AG10803 (cell line): ENCODE data around the gene BCOR.

Experiments
- DNase-seq: peaks from one replicate; pipeline ENCODE4 v3.0.0; 2010; ENCODE audit warnings: low read depth
- H3K4me3 ChIP-seq: 2 replicates; pipeline ENCODE4 v1.5.1; 2011; ENCODE audit warnings: mild to moderate bottlenecking, low read length, control low read depth
- TF ChIP-seq, protein P1 (sequence below): conservative IDR thresholded peaks from 2 replicates; pipeline ENCODE4 v1.5.1; 2011; ENCODE audit warnings: mild to moderate bottlenecking, low read length, control low read depth, inconsistent platforms

BCOR gene

DNA sequence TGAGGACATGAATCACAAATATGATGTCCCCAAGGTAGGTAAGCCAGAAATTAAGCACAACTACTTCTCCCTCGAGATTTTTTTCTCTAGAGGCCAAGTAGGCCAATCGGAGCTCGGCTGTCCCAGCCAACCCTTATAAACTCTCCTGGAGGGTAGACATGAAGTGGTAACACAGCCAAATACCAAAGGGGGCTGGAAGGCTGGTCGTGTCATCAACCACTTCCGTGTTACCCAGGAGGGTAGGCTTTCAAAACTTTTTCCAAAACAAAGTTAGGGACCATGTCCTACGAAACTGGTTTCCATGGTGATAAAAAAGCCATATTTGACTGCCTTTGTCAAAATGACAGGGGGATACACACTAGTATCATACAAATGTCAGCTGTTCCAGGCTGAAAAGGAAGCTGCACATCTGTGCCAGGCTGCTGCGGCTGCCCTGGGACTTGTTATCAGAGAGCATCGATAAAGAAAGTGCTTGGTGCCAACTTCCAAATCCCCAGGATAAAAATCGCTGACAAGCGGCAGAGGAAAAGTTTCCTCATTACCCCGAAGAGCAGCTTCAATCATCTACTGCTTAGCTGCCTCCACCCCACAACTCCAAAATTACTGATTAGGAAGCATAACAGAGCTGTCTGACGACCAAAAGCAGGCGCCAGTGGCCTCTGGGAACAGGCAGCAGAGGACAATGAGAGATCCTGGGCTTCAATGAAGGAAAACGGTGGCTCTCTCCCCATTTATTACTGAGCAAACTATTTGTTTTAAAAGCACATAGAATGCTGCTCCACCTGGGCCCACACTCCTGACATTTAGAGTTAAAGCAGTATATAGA is 20.8 kb downstream of the BCOR start:
- TF ChIP-seq, protein P1, sequence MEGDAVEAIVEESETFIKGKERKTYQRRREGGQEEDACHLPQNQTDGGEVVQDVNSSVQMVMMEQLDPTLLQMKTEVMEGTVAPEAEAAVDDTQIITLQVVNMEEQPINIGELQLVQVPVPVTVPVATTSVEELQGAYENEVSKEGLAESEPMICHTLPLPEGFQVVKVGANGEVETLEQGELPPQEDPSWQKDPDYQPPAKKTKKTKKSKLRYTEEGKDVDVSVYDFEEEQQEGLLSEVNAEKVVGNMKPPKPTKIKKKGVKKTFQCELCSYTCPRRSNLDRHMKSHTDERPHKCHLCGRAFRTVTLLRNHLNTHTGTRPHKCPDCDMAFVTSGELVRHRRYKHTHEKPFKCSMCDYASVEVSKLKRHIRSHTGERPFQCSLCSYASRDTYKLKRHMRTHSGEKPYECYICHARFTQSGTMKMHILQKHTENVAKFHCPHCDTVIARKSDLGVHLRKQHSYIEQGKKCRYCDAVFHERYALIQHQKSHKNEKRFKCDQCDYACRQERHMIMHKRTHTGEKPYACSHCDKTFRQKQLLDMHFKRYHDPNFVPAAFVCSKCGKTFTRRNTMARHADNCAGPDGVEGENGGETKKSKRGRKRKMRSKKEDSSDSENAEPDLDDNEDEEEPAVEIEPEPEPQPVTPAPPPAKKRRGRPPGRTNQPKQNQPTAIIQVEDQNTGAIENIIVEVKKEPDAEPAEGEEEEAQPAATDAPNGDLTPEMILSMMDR: no peak
- DNase-seq: no peak
- no peak overlapping the region for H3K4me3 ChIP-seq

DNA sequence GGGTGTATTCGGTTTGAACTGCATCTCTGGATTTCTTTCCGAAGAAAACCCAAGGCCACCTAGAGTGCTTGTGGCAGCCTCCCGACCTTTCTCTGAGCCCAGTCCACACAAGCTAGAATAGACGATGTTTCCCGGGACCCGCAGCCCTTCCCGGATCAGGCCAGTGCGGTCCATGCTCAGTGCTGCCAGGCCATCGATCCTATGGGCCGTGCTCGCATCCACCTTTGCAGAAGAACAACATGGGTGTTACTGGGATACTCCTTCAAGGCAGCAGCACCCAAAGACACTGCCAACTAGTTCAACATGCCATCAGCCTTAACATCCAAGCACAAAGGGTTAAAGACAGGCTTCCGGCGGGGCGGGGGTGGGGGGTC is 22.8 kb downstream of the BCOR start:
- TF ChIP-seq, protein P1: no peak
- no peak overlapping the region for H3K4me3 ChIP-seq
- DNase-seq: no peak

DNA sequence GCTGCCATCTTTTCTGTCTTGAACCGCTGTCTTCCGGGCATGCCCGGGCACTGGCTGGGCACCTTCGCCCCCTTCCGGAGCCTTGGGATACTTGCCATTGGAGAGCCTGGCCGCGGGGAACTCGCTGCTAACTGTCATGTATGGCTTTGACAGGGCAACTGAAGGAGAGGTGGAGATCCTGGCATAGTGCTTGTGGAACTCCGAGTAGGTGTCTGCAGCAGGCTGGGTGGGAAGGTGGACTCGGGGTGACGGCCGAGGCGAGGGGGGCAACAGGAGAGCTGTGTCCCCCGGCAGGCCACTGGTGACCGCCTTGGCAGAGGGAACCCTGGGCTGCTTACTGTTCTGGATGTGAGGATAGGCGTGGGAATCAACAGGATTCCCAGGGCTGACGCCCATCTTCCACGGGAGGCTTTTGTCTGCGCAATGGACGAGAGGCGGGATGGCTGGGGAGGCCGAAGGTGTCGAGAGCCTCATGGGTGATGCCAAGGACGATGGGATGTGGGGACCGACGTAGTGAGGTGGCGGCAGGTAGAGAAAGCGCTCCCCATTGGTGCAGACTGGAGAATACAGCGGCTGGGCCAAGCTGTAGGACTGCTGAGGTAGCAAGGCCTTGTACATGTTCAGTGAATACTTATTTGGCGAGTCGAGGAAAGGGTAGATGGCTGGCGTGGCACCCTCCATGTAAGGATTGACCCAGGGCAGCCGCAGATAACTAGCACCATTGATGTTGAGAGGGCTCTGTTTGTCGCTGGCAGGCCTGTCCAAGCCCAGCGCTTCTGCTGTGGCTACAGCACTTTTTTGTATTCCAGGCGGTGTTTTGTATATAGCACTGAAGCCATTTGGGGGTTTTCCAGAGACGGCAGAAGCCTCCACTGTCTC is 23.4 kb downstream of the BCOR start:
- H3K4me3 ChIP-seq: no peak overlapping the region
- no peak for DNase-seq
- TF ChIP-seq, protein P1: no peak

DNA sequence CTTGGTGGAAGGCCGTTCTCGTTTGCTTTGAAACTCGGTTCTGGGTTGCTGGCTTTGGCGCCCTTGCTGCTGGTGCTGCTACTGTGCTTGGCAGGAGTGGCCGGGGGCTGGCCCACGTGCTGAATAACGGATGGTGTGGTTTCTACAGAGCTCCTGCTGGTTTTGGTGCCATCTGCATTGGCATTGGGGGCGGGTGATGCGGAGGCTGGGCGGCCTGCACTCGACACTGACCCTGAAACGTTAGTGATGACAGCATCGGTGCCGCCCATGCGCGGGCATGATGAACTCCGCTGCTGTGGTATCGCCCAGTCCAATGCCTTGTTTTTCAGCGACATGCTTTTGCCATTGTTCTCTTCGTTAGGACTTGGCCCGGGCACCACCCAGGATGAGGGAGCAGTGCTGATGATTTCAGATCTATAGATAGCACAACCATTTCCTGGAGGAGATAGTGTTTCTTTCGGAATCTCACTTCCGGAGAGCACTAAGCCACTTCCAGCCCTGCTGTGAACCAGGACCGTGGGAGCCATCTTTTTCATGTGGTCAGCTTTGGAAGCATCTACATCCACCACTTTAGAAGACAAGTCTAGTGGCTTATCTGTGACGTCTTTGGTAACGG is 24.2 kb downstream of the BCOR start:
- TF ChIP-seq, protein P1: no peak
- no peak for DNase-seq

DNA sequence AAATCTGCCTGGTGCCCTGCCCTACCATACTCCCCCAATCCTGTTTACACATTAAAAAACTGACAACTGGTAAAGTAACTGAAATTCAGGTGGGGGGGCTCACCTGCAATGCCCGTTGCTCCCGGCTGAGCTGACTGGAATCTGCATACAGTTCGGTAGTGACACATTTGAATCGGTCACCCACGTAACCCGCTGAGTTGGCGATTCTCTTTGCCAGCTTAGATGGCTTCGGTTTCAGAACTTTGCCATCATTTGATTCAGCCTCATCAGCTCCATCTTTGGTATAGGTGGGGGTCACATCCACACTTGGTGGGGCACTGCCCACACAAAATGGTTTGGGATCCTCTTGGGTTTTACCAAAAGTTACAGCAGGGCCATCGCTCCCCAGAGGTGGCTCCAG is 25.5 kb downstream of the BCOR start:
- no peak overlapping the region for H3K4me3 ChIP-seq
- DNase-seq: no peak
- TF ChIP-seq, protein P1: no peak

More for the DNA sequence above, 24.2 kb downstream of the BCOR start:
- H3K4me3 ChIP-seq: no peak overlapping the region

DNA sequence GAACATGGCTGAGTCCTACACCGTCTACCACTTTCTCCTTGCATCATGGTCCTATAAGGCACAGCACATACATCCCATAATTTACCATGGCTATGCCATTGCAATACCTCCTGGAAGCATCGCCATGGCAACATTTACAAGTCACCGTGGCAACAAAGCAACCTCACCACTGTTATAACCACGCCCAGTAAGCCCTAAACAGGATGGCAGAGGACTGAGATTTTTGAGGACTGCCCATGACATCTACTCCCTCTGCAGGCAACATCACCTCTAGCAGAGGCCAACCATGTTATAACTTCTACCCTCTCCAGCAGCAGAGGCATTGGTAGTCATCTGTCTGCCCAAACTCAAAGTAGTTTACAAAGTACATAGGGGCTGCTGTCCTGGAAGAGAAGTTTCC is 29.7 kb downstream of the BCOR start:
- TF ChIP-seq, protein P1: 0 out of 2 replicates have a peak, but pooled peaks have one; percentile 4
- no peak overlapping the region for H3K4me3 ChIP-seq
- DNase-seq: peak; percentile 20
